Kidney (tissue), 14 donors: ENCODE measurements around the gene PDK2. TPM values are rescaled to one million over a fixed set of nuclear protein-coding genes. Genes with fewer than 3 reads are reported as not detected.

ENCODE experiments used
- DNase-seq, 5 donors: peaks; one replicate each; pipeline ENCODE4 v3.0.0-alpha.2; 2013 to 2020
- FAIRE-seq: peaks from 2 replicates; lab custom pipeline; 2012; peaks lifted over from hg19 to GRCh38; lab: Jason Lieb, UNC
- H3K27ac ChIP-seq, 2 donors: one replicate each; pipeline ENCODE4 v1.7.0; 2013; ENCODE audit warnings: low read depth in 2 of 2, low read length in 2 of 2, inconsistent platforms in 1 of 2
- H3K27me3 ChIP-seq: one replicate; pipeline ENCODE4 v1.7.1; 2013; ENCODE audit warnings: low read length, inconsistent platforms; ENCODE audit not compliant: control insufficient read depth, insufficient read depth
- H3K36me3 ChIP-seq, 3 donors: one replicate each; pipeline versions ENCODE4 v1.7.0 to v1.7.1; 2013; ENCODE audit warnings: low read length in 3 of 3, control low read depth in 1 of 3, inconsistent platforms in 1 of 3; ENCODE audit not compliant: insufficient read depth in 3 of 3, control insufficient read depth in 2 of 3
- H3K4me1 ChIP-seq, 3 donors: one replicate each; pipeline versions ENCODE4 v1.7.0 to v1.7.1; 2013; ENCODE audit warnings: low read length in 3 of 3, inconsistent platforms in 1 of 3, low read depth in 1 of 3; ENCODE audit not compliant: control insufficient read depth in 2 of 3, insufficient read depth in 2 of 3
- H3K4me3 ChIP-seq, 3 donors: one replicate each; pipeline versions ENCODE4 v1.7.0 to v1.8.1; 2013; ENCODE audit warnings: low read length in 3 of 3, control low read depth in 1 of 3, inconsistent platforms in 1 of 3
- H3K9ac ChIP-seq, 3 donors: one replicate each; pipeline versions ENCODE4 v1.7.0 to v1.7.1; 2013; ENCODE audit warnings: low read length in 3 of 3, control low read depth in 1 of 3, inconsistent platforms in 1 of 3
- H3K9me3 ChIP-seq, 3 donors: one replicate each; pipeline versions ENCODE4 v1.7.0 to v1.7.1; 2013; ENCODE audit warnings: low read length in 3 of 3, control low read depth in 1 of 3, inconsistent platforms in 1 of 3; ENCODE audit not compliant: control insufficient read depth in 2 of 3, insufficient read depth in 1 of 3
- intact Hi-C: fragments of 100-400 bp; cut with DNase I; formaldehyde crosslinking; loops from one replicate; pipeline ENCODE4 v1.11.1; 2022
- polyA plus RNA-seq: library from polyadenylated mRNA; stranded (reverse); fragments of 350-450 nt; fragmentation: Illumina TruSeq; extraction: RNeasy Lipid Tissue Mini Kit (QIAGEN cat#74804); gene quantifications from one replicate; pipeline ENCODE4 v1.2.3, GENCODE V29; 2014; ENCODE audit warnings: low read depth, low replicate concordance; ENCODE audit not compliant: insufficient read depth
- total RNA-seq: library from RNA; stranded (reverse); fragmentation: NEBNext Ultra II Directional; extraction: Animal tissue kit (Norgen Biotek cat#: 25700); gene quantifications from one replicate; pipeline ENCODE4 v1.2.1, GENCODE V29; 2021
- TF ChIP-seq, protein P1 (sequence below): IDR thresholded peaks from 3 replicates; pipeline ENCODE4 v1.5.1; 2012; ENCODE audit warnings: mild to moderate bottlenecking, moderate library complexity, borderline replicate concordance; ENCODE audit not compliant: insufficient read depth; ENCODE audit errors: extremely low read depth
- donor health status: control.
- donor health status: control.
- donor health status: control.
- donor health status: control.
- donor health status: control.
- donor health status: DM: yes; HTN: yes; CAD: no.
- donor health status: Normal renal cell carcinoma (clear cell type).

The PDK2 gene
- total and polyA plus RNA-seq, 2 donors from 2014 or later = 41.9 to 121 TPM

DNA sequence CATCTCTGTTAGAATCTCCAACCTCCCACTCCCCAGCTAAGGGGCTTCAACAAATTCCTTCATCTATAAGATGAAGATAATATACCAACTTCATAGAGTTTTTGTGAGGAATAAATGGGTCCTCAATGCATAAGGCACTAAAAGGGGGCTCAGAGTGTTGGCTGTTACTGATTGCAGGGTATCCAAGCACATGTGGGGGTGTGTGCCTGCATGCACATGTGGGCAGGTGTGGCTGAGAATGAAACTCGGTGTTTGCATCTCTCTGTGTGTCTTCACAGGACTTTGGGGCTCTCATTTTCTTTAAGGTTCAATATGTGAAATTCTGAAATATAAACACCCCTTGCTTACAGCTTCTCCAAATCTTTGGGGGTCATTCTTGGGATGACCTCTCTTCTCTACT is 59.5 kb downstream of the PDK2 start:
- Histone ChIP-seq H3K36me3 (no peaks in the 10 kb centered on the region), H3K9ac (no peak overlapping the region), H3K9me3 (no peaks in the 10 kb centered on the region), H3K27me3 (no peaks in the 10 kb centered on the region), H3K4me1 (peaks cover 0 to 21% (median 15%) of the 10 kb centered on the region in 3 donors), H3K27ac (no peak overlapping the region), H3K4me3 (no peak overlapping the region)
- FAIRE-seq (no peak), DNase-seq (no peak)
- intact Hi-C loops = no loop called here
- TF ChIP-seq, protein P1, sequence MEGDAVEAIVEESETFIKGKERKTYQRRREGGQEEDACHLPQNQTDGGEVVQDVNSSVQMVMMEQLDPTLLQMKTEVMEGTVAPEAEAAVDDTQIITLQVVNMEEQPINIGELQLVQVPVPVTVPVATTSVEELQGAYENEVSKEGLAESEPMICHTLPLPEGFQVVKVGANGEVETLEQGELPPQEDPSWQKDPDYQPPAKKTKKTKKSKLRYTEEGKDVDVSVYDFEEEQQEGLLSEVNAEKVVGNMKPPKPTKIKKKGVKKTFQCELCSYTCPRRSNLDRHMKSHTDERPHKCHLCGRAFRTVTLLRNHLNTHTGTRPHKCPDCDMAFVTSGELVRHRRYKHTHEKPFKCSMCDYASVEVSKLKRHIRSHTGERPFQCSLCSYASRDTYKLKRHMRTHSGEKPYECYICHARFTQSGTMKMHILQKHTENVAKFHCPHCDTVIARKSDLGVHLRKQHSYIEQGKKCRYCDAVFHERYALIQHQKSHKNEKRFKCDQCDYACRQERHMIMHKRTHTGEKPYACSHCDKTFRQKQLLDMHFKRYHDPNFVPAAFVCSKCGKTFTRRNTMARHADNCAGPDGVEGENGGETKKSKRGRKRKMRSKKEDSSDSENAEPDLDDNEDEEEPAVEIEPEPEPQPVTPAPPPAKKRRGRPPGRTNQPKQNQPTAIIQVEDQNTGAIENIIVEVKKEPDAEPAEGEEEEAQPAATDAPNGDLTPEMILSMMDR = no peak

DNA sequence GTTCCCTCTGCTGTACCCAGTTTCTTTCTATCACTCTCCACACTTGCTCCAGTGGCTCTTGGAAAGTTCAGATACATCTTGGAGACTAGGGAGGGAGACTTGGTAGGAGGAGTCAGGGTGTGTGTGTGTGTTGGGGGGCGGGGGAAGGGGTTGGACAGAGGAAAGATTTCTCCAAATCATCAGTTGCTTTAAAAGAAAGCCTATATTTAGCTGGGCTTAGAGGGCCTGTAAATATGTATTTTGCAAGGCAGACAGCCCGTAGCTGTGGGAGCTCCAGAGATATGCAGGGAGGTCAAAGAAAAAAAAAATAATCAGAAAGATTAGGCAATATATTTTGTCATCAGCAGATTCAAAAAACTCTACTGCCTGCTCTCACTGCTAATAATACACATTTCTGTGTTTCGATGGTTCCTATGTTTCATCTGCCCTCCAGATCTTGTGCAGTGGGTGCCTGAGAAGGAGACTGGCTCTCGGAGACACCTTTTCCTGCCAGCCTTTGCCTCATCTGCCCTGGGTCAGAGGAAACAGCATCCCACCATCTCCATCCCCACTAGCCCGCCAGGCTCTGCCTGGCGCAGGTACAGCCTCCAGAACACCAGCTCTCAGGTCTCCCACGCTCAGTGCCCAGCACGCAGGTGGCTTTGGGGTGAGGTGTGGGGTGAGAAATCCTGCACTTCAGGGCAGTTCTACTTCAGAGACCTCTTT is 60.1 kb downstream of the PDK2 start:
- intact Hi-C loops = no loop called here
- Histone ChIP-seq H3K9me3 (no peaks in the 10 kb centered on the region), H3K9ac (no peak overlapping the region), H3K27me3 (no peaks in the 10 kb centered on the region), H3K4me3 (no peak overlapping the region), H3K36me3 (no peaks in the 10 kb centered on the region), H3K4me1 (peaks cover 0 to 21% (median 15%) of the 10 kb centered on the region in 3 donors), H3K27ac (peak overlapping the region; percentile 59 to 69)
- FAIRE-seq (no peak), DNase-seq (peak in 2 of 5 donors; percentile 69 to 72)
- TF ChIP-seq, protein P1 = no peak

DNA sequence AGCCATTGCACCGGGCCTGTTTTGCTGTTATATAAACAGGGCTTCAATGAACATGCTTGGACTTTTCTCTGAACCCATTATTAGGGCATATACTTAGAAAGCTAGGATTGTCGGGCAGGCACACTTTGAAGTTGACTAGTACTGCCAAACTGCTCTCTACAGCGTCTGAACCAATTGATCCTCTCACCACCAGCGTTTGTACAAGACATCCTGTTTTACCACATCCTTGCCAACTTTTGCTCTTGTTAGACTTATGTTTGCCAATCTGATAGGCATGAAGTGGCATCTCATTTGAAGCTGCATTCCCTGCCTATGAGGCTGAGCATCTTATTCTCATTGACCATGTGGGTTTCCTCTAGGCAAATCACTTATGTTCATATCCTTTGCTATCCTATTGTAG is 62.7 kb downstream of the PDK2 start:
- FAIRE-seq (no peak), DNase-seq (no peak)
- intact Hi-C loops = no loop called here
- no peak overlapping the region for H3K9ac ChIP-seq
- H3K27ac ChIP-seq = no peak overlapping the region
- no peaks in the 10 kb centered on the region for H3K9me3 ChIP-seq
- peaks cover 0 to 17% (median 10%) of the 10 kb centered on the region in 3 donors for H3K4me1 ChIP-seq
- H3K27me3 ChIP-seq = no peaks in the 10 kb centered on the region
- H3K36me3 ChIP-seq = no peaks in the 10 kb centered on the region
- H3K4me3 ChIP-seq = no peak overlapping the region
- TF ChIP-seq, protein P1 = no peak
